8988T (cell line): ENCODE measurements around the gene ARHGAP8.
"Not testable (repeated sequence)": the region's sequence is repeated elsewhere in the genome, so short reads cannot be mapped to it uniquely, and the experiment has no call there.

Experiments
- DNase-seq: peaks from one replicate; pipeline ENCODE4 v3.0.0; 2011

The ARHGAP8 gene

DNA sequence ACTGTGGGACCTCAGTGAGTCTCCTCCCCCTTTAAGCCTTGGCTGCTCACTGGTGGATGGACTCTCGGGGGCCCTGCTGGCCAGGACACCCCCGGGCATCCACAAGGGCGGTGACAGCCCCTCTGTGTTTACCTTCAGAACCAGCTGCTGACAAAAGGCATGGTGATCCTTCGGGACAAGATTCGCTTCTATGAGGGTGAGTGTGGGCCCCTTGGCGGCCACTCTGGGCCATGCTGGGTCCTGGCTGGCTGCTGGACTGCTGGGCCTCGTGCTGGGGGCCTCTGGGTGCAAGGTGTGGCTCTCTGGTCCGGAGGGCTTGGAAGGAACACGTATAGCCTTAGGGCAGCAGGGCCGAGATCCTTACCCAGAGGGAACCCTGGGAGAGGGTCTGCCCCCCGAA, 25.9 kb upstream of the ARHGAP8 start:
- no peak for DNase-seq

DNA sequence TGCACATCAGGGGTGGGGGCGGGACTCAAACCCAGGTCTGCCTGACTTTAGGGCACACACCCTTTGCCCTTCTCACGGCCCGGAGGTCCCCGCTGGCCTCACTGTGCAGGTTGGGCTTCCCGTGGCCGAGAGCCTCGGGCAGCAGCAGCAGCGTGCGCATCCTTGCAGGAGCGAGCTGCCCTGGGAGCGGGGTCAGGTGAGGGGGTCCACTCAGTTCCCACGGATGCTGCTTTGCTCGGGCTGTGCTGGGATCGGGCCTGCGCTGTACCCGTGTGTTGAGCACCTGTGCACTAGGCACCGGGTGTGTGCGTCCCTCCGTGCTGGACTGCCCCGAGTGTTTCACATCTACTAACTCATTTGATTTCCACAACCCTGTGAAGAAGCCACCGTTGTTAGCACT, 25.2 kb upstream of the ARHGAP8 start:
- no peak for DNase-seq

DNA sequence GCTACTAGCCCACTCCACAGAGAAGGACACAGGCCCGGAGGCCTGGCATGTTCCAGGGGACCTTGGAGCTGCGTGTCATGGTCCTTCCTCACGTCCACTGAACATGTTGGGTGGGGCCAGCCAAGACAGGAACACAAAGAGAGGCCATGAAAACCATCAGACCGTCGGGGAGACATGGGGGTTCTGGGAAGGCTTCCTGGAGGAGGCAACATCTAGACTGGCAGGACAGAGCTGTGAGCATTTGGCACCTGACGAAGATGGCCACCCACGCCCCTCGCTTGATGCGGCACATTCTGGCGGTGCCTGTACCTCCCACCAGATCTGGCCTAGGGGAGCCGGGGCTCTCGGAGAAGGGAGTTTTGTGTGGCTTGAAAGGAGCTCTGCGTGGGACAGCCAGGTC, 24.7 kb upstream of the ARHGAP8 start:
- no peak for DNase-seq

DNA sequence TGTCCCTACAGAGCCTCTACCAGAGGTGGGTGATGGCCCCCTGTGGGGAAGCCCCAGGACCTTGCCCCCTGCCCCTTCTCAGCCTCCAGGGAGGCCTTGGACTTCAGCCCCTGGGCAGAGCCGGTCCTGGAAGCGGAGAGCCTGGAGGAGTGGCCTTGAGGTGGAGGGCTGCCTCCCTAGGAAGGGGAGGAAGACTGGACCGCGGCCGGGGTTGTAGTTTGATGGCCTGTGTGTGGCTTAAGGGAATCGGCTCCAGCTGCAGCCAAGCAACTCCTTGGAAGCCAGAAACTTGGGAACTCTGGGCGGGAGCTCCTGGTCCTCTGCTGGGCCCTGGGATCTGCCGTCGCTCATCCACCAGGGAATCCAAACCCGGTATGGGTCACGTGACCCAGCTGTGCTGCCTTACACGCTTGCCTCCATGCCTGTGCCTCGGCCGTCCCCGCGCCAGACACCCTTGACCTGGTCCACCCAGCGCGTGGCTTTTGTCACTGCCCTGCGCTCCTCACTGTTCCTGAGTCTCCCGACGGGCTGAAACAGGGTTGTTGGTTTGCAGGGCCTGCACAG, 23.5 kb upstream of the ARHGAP8 start:
- no peak for DNase-seq

DNA sequence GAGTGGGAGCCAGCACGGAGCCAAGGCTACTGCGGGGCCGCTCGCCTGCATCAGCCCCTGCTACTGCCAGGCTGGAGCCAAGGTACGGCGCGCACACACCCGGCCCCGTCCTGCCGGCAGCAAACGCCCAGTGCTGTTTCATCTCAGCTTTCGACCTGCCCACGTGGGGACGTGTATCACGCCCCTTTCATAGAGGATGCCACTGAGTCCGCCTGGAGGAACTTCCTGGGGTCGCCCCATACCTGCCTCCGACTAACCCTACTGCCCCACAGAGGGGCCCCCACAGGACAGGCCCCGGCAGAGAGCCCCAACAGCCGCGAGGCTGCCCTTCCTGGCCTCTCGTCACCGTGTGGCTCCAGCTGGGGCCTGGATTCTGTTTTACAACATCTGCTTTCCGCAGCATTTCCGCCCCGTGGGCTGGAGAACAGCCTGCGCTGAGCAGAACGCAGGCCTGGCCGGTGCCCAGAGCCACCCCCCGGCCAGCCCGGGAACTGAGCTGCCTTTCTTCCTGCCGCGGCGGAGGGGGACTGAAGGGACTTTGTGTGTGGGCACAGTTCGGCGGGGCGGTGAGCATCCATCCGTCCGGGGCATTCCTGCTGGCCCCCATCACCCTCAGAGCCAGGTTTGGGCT, 22.9 kb upstream of the ARHGAP8 start:
- no peak for DNase-seq

- DNase-seq: no peak
These were observed 22.4 kb upstream of the ARHGAP8 start for GRCh38 chr22:44730022-44730393.

DNA sequence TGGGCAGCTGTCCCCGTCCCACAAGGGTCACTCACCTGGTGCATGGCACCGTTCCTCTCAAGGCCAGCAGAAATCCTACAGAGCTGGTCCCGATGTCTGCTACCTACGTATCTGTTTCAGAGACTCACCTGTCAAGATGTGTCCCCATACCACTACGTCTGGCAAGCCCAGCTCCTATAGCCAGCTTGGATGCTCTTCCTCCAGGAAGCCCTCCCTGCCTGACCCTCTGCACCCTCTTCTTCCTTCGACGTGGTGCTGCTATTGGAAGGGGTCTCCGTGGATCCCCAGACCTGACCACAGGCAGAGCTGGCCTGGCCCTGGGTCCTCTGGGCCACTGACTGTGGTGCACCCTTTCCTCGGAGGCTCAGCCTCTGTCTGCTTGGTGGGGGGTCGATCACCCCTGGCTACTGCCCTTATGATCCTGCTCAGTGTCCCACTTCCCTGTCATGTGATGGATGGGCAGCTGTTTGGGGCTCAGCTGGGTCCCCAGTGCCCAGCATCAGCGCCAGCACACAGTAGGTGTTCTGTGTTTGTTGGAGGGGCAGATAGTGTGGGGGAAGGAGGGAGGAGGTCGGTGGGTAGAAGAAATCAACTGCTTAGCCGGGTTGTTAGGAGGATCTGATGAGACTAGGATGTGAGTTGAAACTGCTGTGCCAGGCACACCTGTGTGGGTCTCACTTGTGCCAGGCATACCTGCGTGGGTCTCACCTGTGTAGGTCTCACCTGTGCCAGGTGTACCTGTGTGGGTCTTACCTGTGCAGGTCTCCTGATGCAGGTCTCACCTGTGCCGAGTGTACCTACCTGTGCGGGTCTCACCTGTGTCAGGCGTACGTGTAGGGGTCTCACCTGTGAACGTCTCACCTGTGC, 21.7 kb upstream of the ARHGAP8 start:
- DNase-seq: no peak

DNA sequence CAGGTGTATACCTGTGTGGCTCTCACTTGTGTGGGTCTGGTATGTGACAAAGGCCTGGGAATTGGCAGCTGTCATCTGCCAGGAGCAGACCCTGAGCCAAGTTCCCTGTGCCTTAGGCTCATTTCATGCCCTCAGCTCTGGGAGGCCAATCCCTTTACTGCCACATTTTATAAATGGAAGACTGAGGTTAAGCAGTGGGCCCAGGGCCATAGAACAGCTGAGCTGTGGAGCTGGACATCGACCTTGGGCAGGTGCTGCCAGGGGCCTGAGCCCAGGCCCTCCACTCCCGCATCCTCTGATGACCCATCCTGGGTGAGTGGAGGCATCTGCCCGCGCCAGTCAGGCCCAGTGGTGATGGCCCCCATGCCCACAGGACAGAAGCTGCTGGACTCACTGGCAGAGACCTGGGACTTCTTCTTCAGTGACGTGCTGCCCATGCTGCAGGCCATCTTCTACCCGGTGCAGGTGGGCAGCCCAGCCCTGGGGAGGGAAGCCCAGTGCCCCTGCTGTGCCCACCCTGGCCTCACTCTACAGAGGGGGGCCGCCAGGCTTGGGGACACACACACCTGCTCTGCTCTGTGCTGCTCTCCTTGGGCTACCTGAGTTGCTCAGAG, 20.9 kb upstream of the ARHGAP8 start:
- DNase-seq: no peak

DNA sequence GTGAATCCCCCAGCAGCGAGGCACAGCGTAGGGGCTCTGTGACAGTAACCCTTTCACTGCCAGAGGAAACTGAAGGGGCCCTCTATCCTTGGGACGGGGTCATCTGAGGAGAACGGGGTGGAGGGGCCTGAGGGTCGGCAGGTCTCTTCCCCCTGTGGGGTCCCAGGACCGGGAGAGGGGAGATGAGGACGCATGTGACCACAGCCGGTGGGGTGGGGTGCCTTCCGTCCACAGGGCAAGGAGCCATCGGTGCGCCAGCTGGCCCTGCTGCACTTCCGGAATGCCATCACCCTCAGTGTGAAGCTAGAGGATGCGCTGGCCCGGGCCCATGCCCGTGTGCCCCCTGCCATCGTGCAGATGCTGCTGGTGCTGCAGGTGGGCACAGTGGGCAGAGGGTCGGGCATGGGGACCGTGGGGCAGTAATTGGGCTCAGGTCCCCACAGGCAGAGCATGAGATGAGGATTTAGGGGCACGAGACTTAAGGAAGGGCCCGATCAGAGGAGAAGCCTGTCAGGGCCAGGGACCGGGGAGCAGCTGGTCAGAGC, 20.3 kb upstream of the ARHGAP8 start:
- DNase-seq: no peak

DNA sequence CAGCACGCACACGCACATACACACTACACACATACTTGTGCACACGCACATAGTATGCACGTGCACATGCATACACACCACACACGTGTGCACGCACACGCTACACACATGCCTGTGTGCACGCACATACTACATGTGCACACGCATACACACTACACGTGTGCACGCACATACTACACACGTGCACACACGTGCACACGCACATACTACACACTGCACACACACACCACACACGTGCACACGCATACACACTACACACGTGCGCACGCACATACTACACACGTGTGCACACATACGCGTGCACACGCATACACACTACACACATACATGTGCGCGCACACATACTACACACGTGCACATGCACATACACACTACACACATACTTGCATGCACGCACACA, 19.7 kb upstream of the ARHGAP8 start:
- DNase-seq: no peak

DNA sequence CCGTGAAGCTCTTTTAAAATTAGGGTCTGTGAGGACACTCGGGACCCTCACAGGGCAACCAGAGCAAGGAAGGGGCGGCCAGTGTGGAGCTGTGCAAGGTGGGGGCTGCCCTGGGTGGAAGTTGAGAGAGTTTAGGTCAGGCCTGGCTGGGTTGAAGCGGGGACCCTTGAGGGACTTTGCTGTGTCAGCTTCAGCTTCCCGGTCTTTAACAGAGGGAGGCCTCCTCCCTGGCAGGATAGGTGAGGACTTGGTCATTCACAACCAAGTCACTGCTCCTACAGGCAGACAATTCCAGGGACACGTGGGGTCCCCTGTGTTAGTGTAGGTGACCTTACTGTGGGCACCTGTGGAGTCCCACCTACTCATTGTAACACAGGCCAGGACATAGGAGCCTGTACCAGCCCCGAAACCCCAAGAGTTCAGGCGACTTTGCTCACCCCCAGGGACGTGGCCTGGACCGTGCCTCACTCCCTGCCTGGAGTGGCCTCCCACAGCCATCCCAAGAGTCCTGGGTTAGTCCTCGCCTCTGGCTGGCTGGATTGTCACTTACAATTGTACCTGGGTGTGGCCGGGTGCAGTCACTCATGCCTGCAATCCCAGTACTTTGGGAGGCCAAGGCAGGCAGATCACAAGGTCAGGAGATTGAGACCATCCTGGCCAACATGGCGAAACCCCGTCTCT, 18.8 kb upstream of the ARHGAP8 start:
- no peak for DNase-seq

GRCh38 chr22:44734278-44734677, 18.1 kb upstream of the ARHGAP8 start:
- no peak for DNase-seq

DNA sequence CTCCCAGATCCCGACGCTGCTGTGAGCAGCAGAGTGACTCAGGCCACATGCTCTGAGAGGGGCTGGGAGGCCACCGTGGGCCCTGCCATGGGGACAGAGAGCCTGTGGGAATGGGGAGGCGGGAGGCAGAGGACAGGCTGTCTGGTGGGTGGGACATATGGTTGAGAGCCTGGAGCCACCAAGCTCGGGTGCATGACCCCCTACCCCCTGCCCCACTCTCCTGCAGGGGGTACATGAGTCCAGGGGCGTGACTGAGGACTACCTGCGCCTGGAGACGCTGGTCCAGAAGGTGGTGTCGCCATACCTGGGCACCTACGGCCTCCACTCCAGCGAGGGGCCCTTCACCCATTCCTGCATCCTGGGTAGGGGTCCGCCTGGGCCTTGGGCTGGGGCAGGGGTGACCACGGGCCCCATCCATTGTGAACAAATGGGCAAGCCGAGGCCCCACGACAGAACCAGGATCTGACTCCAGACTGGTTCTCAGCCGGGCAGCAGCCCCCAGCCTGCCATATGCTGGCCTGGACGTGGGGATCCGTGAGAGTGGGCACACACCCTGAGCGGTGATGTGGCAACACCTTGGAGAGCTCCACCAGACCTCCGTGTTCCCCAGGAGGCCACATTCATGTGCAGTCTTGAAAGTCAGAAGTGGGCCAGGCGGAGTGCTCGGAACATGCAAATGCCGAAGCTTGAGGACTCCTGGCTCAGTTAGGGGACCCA, 17.4 kb upstream of the ARHGAP8 start:
- no peak for DNase-seq

DNA sequence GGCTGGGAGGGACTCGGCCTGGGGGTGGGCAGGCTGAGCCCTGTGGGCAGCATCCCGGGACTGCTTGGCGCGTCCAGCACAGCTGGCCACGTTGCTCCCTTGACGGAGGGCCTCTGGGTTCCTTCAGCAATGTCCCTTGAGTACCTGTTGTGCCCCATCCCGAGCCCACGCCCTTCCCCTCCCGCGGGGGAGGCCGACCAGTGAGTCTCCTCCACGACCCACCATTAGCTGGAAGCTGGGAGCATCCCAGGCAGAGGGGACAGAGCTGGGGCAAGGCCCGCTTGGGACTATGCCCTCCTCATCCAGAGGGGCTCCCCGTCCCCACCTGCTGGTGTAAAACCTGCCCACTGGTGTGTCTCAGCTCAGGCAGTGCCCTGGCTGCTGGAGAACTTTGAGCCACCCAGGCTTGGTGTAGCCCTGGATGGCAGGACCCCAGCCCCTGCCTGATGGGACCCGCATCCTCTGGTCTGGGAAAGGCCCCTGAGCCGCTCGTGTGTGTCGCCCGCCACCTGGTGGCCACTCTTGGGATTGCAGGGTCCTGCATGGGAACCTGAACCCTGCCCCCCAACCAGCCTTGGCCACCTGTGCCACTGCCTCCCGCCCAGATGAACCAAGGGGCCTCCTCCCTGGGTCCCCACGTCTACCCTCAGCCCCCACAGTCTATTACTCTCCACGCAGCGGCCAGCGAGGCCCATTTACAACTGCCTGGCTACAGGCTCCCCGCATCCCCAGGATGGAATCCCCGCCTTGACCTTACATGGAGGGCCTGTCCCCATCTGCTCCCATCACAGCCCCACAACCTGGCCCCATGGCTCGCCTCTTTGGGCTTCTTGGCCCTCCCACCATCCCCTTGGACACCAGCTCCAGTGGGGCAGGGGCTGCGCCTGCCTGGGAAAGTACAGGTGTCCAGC, 16.6 kb upstream of the ARHGAP8 start:
- DNase-seq: peak; percentile 75

DNA sequence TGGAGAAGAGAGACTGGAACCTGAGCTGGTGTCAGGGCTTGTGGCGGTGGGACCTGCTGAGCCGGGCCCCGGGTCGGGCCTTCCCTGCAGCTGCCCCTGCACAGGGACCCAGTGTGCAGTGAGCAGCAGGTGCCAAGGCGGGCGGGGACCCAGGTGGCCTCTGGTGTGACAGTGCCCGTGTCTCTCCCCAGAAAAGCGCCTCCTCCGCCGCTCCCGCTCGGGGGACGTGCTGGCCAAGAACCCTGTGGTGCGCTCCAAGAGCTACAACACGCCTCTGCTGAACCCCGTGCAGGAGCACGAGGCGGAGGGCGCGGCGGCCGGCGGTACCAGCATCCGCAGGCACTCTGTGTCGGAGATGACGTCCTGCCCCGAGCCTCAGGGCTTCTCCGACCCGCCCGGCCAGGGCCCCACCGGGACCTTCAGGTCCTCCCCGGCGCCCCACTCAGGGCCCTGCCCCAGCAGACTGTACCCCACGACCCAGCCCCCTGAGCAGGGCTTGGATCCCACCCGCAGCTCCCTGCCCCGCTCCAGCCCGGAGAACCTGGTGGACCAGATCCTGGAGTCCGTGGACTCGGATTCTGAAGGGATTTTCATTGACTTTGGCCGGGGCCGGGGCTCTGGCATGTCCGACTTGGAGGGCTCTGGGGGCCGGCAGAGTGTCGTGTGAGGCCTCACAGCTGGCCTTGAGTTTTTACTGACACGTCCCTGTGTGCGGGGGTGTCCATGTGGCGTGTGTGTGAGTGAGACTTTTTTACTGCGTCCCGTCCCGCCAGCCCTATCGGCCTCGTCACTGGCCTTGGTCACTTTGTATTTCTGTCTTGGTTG, 15.6 kb upstream of the ARHGAP8 start:
- no peak for DNase-seq

DNA sequence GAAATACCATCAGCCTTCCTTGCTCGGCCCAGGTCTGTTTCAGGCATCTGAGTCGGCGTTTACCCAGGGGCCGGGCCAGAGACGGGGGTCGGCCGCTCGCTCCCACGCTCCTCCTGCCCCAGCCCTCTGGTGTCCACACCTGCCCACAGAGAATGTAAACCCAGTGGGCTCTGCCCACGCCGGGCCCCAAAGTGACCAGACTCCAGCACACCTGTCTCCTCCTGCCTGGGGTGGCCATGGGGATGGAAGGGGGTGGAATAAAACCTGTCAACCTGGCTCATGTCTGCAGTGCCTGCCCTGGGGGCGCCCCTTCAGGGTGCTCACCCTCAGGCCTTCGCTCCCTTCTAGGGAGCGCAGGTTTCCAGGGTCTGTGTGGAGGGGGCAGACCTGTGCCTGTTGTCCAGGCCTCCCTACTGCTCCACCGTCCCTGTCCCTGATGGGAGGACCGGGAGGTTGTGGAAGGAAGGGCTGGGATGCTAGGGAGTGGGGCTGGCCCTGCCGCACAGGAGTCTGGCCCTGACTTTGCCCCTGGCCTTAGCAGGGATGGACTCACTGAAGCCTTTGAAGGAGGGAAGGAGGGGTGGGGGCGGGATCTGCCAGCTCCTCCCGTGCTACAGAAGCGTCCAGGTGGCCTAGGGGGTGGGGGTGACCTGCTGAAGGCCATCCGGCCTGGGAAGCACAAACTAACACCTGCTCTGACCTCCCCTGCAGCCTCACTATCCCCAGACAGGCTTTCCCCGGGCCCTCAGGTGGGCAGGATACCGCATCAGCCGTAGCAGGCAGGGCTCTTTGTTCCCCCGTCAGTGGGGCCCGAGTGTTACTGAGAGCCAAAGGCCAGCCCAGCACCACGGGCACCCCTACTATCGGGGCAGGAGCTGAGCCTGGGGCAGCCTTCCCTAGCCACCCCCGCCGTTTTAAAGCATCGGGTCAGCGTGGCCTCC, 14.7 kb upstream of the ARHGAP8 start:
- DNase-seq: no peak

DNA sequence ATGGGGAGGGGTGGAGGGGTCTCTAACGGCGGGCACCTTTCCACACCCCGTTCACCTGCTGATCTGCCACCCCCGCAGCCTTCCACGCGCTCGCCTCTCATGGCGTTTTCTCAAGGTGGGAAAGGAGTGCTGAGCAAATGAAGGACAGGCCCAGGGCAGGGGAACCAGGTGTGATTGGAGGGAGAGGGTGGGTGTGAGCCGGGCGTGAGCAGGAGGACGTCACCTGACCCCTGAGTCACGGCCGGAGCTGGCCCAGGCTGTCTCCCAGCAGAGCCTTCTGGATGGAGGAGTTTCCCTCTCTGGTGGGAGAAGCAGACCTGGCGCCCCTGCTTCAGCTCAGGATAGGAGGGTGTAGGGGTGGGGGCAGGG, 14.0 kb upstream of the ARHGAP8 start:
- DNase-seq: no peak

- no peak for DNase-seq
These were observed 13.4 kb upstream of the ARHGAP8 start for GRCh38 chr22:44739024-44739423.

DNA sequence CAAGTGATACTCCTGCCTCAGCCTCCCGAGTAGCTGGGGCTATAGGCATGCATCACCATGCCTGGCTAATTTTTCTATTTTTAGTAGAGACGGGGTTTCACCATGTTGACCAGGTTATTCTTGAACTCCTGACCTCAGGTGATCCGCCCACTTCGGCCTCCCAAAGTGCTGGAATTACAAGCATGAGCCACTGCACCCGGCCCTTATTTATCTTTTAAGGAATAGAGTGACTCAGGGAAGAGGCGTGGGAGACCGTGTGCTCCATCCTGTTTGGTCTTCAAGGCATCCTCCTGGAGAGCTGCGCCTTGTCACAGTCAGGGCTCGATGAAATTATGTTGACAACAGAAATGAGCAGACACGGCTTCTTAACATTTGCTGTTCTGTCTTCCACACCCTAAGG, 12.7 kb upstream of the ARHGAP8 start:
- DNase-seq: not testable (repeated sequence)
